Panc1 (cell line): Measurements from ENCODE around the gene PVRIG. TPM values are rescaled to one million over a fixed set of nuclear protein-coding genes. Genes with fewer than 3 reads are reported as not detected.

Experiments used
- ATAC-seq: fragments of 200-7000 bp; cut with Tn5 transposase; 2 replicates; pipeline ENCODE4 v1.9.1; 2020; ENCODE audit warnings: mild to moderate bottlenecking, moderate library complexity
- BruUV-seq: library from RNA; stranded (reverse); fragments of 400-500 nt; replicated peaks from 2 replicates; lab custom pipeline; 2021; lab: Mats Ljungman, UMichigan
- CTCF ChIA-PET: fragments of 300-600 bp; sonication (Branson Sonifier 250); formaldehyde crosslinking; loops from one replicate; lab custom pipeline; 2022; ENCODE audit warnings: antibody characterized with exemption; lab: Charles Lee
- POLR2A ChIA-PET: fragments of 300-600 bp; sonication (Branson Sonifier 250); formaldehyde crosslinking; loops from one replicate; lab custom pipeline; 2022; ENCODE audit warnings: antibody characterized with exemption; lab: Charles Lee
- DNase-seq: peaks from one replicate; pipeline ENCODE4 v3.0.0-alpha.2; 2010; ENCODE audit warnings: low read depth, low spot score
- H3K27ac ChIP-seq: 2 replicates; pipeline ENCODE4 v1.5.1; 2011; ENCODE audit warnings: mild to moderate bottlenecking, low read length, inconsistent platforms
- H3K27me3 ChIP-seq: fragments of 200-500 bp; sonication (Bioruptor generic); 2 replicates; pipeline ENCODE4 v1.6.0; 2014; ENCODE audit warnings: low read length, inconsistent platforms; ENCODE audit not compliant: control insufficient read depth, insufficient read depth
- H3K36me3 ChIP-seq: fragments of 200-500 bp; sonication (Bioruptor generic); 2 replicates; pipeline ENCODE4 v1.5.1; 2014; ENCODE audit warnings: inconsistent platforms, mild to moderate bottlenecking, low read length, moderate library complexity; ENCODE audit not compliant: control insufficient read depth, insufficient read depth
- H3K4me1 ChIP-seq: 2 replicates; pipeline ENCODE4 v1.5.1; 2011; ENCODE audit warnings: inconsistent platforms, mild to moderate bottlenecking, low read length, moderate library complexity; ENCODE audit not compliant: control insufficient read depth, insufficient read depth
- H3K4me3 ChIP-seq, 2 experiments: 2 replicates each; pipeline ENCODE4 v1.5.1; 2011 to 2012; ENCODE audit warnings: low read depth in 2 of 2, low read length in 2 of 2, mild to moderate bottlenecking in 2 of 2, inconsistent platforms in 1 of 2, moderate library complexity in 1 of 2
- H3K9me3 ChIP-seq: fragments of 200-500 bp; sonication (Bioruptor generic); 2 replicates; pipeline ENCODE4 v1.5.1; 2014; ENCODE audit warnings: low read depth, mild to moderate bottlenecking, inconsistent platforms, low read length, moderate library complexity; ENCODE audit not compliant: control insufficient read depth, insufficient read depth
- POLR2AphosphoS5 ChIP-seq: IDR thresholded peaks from 2 replicates; pipeline ENCODE4 v1.6.1; 2012; ENCODE audit warnings: mild to moderate bottlenecking, low read depth, low read length, moderate library complexity
- REST ChIP-seq, 2 experiments: IDR thresholded peaks; 2 replicates each; pipeline ENCODE4 v1.6.1; 2011 to 2012; ENCODE audit warnings: low read depth in 2 of 2, control low read depth in 1 of 2, low read length in 1 of 2, mild to moderate bottlenecking in 1 of 2, moderate library complexity in 1 of 2; ENCODE audit not compliant: insufficient read depth in 1 of 2
- SIN3A ChIP-seq: IDR thresholded peaks from 2 replicates; pipeline ENCODE4 v1.6.1; 2012; ENCODE audit warnings: low read depth, mild to moderate bottlenecking, low read length, moderate library complexity, borderline replicate concordance; ENCODE audit not compliant: insufficient read depth
- TCF7L2 ChIP-seq: IDR thresholded peaks from 2 replicates; pipeline ENCODE4 v1.6.1; 2011; ENCODE audit warnings: mild to moderate bottlenecking, low read depth, low read length, inconsistent platforms
- in situ Hi-C: cut with HindIII; loops from 2 replicates; pipeline ENCODE4 v1.10.0; 2016; ENCODE audit warnings: low sequenced_read_pairs, low pct_unique_long_range_greater_than_20kb
- intact Hi-C: fragments of 100-400 bp; cut with micrococcal nuclease; formaldehyde crosslinking; loops from one replicate; pipeline ENCODE4 v1.10.0; 2022; ENCODE audit not compliant: unreplicated experiment
- total RNA-seq: library from RNA; stranded (reverse); gene quantifications from one replicate; pipeline ENCODE4 v1.2.1, GENCODE V29; 2021; ENCODE audit not compliant: unreplicated experiment
- TF ChIP-seq, protein P1 (sequence below): fragments of 450-650 bp; IDR thresholded peaks from 2 replicates; pipeline ENCODE4 v1.5.1; 2017; ENCODE audit warnings: mild to moderate bottlenecking

PVRIG gene
- total RNA-seq, 1 experiment from 2014 or later: not detected

DNA sequence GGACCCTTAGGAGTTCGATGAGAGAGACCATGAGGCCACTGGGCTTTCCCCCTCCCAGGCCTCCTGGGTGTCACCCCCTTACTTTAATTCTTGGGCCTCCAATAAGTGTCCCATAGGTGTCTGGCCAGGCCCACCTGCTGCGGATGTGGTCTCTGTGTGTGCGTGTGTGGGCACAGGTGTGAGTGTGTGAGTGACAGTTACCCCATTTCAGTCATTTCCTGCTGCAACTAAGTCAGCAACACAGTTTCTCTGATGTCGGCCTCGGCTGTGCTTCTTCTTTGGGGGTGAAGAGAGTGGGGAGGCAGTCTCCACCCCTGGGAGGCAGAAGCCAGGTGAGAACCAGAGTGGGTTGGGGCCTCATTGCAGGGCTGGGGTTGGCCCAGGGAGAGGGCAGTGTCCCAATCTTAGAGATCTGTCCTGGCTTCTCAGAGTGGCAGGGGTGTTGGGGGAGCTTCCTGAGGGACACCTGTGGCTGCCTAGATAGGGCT lies 1.5 kb downstream of the PVRIG start:
- CTCF ChIA-PET: no interaction called here

GRCh38 chr7:100221767-100222444 lies 2.2 kb downstream of the PVRIG start:
- Histone ChIP-seq H3K36me3 (no peaks in the 10 kb centered on the region), H3K4me3 (no peak overlapping the region), H3K4me1 (no peaks in the 10 kb centered on the region), H3K27me3 (no peaks in the 10 kb centered on the region), H3K9me3 (no peaks in the 10 kb centered on the region), H3K27ac (no peak overlapping the region)
- no peak for ATAC-seq
- no TSS peak for BruUV-seq
- intact Hi-C loops (no loop called here), in situ Hi-C loops (no loop called here)
- ChIA-PET CTCF (no interaction called here), POLR2A (no interaction called here)
- TF ChIP-seq SIN3A (no peak), REST (IDR thresholded peaks at IDR 0.05; ENCODE audit: insufficient read depth in 1 of 2, low read depth in 2 of 2, low read length in 1 of 2) (no peak), POLR2AphosphoS5 (no peak), TCF7L2 (no peak)
- TF ChIP-seq, protein P1, sequence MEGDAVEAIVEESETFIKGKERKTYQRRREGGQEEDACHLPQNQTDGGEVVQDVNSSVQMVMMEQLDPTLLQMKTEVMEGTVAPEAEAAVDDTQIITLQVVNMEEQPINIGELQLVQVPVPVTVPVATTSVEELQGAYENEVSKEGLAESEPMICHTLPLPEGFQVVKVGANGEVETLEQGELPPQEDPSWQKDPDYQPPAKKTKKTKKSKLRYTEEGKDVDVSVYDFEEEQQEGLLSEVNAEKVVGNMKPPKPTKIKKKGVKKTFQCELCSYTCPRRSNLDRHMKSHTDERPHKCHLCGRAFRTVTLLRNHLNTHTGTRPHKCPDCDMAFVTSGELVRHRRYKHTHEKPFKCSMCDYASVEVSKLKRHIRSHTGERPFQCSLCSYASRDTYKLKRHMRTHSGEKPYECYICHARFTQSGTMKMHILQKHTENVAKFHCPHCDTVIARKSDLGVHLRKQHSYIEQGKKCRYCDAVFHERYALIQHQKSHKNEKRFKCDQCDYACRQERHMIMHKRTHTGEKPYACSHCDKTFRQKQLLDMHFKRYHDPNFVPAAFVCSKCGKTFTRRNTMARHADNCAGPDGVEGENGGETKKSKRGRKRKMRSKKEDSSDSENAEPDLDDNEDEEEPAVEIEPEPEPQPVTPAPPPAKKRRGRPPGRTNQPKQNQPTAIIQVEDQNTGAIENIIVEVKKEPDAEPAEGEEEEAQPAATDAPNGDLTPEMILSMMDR: no peak
- no peak for DNase-seq

More for the DNA sequence above, 1.5 kb downstream of the PVRIG start:
- Histone ChIP-seq H3K36me3 (no peaks in the 10 kb centered on the region), H3K27ac (no peak overlapping the region), H3K4me3 (no peak overlapping the region), H3K4me1 (no peaks in the 10 kb centered on the region), H3K27me3 (no peaks in the 10 kb centered on the region), H3K9me3 (no peaks in the 10 kb centered on the region)
- intact Hi-C loops: no loop called here
- TF ChIP-seq REST (IDR thresholded peaks at IDR 0.05; ENCODE audit: insufficient read depth in 1 of 2, low read depth in 2 of 2, low read length in 1 of 2) (no peak), POLR2AphosphoS5 (no peak), TCF7L2 (no peak), SIN3A (no peak)
- TF ChIP-seq, protein P1: no peak
- no TSS peak for BruUV-seq
- in situ Hi-C loops: no loop called here
- DNase-seq (no peak), ATAC-seq (no peak)
- POLR2A ChIA-PET: no interaction called here
